ENCODE measurements around the gene KDM7A.

DNA sequence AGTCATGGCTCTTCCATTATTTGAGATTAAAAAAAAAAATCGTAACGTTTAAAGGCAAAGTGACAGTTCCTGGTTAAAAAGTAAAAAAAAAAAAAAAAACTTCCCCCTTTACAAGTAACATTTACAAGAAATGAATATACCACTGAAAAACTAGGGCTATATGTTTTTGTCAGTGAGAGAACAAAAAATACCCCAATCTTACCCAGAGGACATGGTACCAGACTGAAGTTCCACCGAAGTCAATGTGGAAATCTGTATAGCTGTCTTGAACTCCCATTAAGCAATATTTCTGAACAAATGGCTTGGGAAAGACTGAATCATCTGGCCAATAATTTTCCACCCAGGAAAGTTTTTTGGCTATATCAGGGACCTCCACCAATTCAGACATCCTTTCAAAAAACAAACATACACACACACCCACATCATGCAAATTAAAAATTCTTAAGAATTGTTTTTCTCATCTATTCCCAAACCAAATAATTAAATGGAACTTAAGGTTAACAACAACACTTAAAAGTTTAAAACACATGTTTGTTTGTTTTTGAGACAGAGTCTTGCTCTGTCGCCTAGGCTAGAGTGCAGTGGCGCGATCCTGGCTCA lies 50.2 kb downstream of the KDM7A start:
- TF ChIP-seq, protein P1, sequence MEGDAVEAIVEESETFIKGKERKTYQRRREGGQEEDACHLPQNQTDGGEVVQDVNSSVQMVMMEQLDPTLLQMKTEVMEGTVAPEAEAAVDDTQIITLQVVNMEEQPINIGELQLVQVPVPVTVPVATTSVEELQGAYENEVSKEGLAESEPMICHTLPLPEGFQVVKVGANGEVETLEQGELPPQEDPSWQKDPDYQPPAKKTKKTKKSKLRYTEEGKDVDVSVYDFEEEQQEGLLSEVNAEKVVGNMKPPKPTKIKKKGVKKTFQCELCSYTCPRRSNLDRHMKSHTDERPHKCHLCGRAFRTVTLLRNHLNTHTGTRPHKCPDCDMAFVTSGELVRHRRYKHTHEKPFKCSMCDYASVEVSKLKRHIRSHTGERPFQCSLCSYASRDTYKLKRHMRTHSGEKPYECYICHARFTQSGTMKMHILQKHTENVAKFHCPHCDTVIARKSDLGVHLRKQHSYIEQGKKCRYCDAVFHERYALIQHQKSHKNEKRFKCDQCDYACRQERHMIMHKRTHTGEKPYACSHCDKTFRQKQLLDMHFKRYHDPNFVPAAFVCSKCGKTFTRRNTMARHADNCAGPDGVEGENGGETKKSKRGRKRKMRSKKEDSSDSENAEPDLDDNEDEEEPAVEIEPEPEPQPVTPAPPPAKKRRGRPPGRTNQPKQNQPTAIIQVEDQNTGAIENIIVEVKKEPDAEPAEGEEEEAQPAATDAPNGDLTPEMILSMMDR (IDR thresholded peaks at IDR 0.05): no peak
- no peak for TF ChIP-seq POLR2A (IDR thresholded peaks at IDR 0.05)
